HG02642 (cell line): Measurements from ENCODE around the gene VPS13D.

ENCODE experiments used
- ATAC-seq: cut with Tn5 transposase; IDR thresholded peaks from one replicate; pipeline ENCODE4 v1.9.1; 2021; ENCODE audit warnings: mild to moderate bottlenecking; ENCODE audit not compliant: unreplicated experiment, poor library complexity

The VPS13D gene

DNA sequence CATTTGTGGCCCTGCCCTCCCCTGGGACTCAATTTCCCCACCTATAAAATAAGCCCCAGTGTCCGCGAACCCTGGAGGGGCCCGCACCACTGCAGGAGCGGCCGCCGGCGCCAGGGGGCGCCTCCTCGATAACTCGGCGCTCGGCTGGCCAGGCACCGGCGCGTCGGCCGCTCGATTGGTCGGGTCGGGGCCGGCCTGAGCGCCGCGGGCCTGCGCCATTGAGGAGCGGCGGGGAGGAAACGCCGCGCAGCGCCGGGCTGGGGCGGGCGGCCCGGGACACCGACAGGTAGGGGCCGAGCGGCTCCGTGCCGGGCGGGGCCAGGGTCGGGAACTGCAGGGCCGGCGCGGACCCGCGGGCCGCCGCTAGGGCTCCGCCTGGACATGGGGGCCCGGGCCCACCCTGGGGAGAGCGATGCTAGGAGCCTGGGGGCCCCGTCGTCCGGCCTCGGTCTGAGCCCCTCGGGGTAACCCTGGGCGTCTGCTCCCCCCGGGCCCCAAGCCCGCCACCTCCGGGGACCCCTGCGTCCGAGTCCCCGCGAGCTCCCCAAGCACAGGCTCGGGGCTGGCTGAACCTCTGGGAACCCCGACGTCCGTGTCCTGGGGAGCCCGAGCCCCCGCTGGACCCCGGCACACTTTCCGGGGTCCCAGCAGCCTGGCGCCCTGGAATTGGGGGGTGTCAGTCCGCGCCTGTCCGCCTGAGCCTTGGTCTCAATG is at the start of gene VPS13D:
Gene VPS13D (plus strand): TSS at position 196 of the 714 bp plus-strand sequence. CDS start 4,237 bp downstream, outside the sequence.
- ATAC-seq: peak; percentile 81

DNA sequence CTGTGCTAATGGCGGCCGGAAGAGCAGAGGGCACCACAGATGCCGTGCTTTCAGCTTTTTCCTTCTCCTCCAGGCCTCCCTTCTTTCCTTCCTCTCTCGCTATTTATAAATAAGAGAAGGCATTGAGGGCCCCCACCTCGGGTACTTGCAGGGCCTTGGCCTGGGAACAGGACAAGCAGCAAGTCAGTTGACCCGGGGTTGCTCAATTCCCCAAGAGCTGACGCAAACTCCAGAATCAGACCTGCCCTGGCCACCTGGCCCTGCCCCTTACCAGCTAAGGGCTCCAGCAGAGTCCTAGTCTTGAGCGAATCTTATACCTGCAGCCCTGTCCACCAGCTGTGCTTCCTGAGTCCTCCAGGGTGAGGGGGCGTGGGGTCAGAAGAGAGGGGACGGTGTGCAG is 49.5 kb upstream of the VPS13D start:
- ATAC-seq: no peak

DNA sequence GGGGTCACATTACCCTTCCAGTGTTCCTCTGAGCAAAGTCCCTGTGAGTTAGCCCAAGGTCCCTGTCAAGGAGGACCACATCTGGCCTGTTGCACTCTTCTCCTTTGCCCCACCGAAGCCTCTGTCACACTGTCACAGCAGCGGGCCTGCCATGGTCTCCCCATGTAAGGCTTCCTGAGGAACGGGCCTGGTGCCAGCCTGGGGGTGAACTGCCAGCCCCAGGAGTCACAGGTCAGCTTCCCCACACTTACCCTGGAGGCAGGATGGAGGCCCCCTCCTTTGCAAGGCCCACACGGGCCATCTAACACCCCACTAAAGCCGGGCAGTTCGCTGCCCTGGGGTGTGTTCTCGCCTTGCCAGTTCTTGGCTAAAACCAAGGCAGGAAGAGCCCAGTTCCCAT is 48.9 kb upstream of the VPS13D start:
- ATAC-seq: no peak

DNA sequence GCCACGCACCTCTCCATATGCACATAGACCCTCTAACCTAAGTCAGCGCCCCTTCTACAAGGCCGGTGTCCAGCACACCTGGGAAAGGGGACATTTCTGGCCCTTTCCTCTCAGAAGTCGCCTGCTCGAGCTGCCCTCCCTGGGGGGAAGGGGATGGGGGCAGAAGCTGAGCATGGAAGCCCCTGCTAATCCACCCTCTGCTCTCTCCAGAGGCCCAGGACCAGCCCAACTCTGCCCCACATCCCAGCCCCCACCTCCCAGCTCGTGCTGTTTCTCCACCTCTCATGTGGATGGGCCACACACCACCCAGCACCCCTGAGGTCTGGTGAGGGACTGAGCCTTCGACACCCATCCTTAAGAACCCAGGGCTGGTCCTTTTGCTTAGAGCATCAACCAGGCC is 48.3 kb upstream of the VPS13D start:
- no peak for ATAC-seq

DNA sequence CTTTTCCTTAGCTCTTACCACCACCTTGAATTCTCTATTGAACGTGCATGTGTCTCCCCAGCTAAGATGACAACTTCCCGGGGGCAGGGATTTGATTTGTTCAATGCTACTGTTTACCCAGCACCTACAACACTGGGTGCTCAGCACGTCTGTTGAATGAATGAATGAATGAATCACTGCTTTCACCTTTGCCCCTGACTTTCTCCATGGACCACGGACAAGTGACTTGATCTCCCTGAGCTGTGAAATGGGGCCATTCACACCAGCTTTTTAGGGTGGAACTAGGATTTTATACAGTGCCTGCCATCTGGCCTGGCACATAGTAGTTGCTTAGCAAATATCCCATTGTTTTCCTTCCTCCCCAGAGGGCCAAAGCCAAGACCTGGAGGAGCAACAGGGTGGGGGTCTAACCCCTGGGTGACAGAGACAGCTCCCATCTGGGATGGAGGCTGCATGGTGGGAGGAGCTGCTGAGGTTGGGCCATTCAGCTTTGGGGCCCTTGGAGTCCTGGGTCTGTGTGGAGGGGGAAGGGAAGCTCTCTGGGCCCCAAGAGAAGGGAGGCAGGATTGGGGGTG is 47.3 kb upstream of the VPS13D start:
- no peak for ATAC-seq

DNA sequence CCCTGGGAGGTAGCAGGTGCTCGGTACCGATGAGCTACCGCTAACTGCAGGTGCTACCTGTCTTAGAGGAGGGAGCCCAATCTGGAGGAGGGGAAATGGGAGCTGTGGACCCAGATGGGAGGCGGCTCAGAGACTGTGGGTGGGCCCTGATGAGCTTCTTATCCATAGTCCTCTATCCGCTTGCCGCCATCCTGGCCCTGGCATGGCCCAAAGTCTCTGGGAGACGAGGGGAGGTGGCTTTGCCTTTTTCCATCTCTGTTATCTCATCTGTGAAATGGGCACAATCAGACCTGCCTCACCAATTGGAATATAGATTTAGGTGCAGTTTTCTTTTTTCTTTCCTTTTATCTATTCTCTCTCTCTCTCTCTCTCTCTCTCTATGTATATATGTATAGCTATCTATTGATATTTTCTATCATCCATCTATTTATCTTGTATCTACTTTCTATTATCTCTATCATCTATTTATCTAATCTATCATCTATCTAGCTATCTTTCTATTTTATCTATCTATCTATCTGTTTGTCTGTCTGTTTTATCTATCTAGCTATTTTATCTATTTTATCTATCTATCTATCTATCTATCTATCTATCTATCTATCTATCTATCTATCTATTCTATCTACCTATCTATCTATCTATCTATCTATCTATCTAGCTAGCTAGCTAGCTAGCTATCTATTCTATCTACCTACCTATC is 46.6 kb upstream of the VPS13D start:
- ATAC-seq: no peak

- ATAC-seq: no peak
Observed at GRCh38 chr1:12184008-12184681, 45.7 kb upstream of the VPS13D start.

GRCh38 chr1:12185036-12185917 is 44.6 kb upstream of the VPS13D start:
- no peak for ATAC-seq

DNA sequence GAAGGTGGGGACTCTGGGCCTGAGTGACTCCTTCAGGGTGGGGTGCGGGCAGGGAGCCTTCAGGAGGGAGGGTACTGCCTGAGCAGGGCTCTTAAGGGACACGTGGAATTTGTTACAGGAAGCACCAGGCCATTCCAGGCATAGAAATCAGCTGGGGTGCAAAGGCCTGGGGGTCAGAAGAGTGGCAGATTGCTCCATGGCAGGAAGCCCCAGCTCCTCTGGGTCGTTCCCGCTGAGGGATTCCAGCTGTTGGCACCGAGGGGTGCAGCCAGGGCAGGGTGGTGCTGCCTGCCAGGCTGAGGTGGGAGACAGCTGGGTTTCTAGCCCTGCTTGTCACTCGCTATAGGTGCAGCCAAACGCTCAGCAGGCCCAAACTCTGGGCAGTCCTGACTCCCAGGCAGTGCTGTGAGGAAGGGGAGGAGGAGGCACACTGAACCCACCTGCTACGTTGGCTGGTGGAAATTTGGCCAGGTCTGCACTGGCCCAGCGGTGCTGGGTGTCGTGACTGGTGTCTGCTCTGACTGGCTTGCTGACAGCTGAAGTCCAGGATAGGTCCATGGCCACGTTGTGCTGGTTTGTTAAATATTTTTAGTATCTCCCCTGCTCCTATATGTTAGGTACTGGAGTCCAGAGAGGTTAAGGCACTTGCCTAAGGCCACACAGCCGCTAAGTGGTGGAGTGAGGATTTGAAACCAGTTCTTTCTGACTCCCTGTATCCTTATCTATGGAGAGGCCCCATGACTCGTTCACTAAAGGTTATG is 43.7 kb upstream of the VPS13D start:
- no peak for ATAC-seq

DNA sequence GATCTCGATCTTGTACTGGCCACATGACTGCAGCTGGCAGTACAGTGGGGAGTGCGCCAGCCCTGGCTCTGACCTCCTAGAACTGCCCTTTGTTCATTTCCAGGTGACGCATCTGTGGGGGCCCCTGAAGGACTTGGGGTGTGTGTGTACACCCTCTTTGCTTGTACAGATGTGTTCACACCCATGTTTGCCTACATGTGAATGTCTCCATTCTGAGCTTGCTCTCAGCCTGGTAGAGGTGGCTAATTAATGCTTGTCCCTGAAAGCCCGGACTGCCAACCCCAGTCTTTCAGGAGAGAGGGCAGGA is 43.2 kb upstream of the VPS13D start:
- no peak for ATAC-seq

- ATAC-seq: no peak
Observed at GRCh38 chr1:12188115-12188514, 41.7 kb upstream of the VPS13D start.

DNA sequence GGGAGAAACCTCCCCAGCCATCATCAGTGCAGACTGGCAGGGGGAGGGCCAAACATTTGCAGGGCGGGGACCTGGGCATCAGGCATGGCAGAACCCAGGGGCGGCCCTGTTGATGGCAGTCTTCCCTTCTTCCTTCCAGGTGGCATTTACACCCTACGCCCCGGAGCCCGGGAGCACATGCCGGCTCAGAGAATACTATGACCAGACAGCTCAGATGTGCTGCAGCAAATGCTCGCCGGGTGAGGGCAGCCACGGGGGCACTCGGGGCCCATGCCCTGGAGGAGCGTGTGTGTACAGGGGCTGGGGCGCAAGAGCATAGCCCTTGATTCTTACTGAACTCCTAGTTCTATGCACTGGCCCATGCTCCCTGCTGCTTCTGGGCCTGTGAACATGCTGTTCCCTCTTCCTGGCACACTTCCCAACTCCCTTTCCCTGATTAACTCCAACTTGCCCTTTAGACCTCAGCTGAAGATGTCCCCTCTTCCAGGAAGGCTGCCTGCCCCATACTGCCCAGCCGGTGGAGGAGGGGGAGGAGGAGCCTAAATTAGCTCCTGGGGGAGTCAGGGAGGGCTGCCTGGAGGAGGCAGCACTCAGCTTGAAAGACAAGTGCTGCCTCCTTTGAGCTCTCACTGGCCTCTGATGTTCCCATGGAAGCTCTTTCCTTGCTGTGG is 41.0 kb upstream of the VPS13D start:
- no peak for ATAC-seq

- ATAC-seq: no peak
Observed at GRCh38 chr1:12189328-12189682, 40.5 kb upstream of the VPS13D start.

DNA sequence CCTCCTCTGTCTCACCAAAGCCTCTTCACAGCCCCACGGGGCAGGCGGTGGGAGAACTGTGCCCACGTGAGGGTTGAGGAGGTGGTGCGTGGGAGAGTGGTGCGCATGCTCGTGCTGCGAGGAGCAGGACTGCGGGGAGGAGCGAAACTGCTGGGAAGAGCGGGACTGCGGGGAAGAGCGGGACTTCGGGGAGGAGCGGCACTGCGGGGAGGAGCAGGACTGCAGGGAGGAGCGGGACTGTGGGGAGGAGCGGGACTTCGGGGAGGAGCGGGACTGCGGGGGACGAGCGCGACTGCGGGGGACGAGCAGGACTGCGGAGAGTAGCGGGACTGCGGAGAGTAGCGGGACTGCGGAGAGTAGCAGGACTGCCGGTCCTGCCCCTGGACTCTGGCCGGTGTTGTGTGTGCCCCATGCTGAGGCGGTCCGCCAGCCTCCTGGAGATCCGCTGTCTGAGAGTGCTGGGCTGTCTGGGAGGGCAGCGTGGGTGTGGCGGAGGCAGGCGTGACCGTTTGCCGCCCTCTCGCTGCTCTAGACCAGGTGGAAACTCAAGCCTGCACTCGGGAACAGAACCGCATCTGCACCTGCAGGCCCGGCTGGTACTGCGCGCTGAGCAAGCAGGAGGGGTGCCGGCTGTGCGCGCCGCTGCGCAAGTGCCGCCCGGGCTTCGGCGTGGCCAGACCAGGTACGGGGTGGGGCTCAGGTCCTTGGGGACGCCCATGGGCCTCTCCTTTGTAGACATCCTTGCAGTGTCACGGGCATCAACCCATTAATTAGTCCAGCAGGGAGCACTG is 38.4 kb upstream of the VPS13D start:
- no peak for ATAC-seq

DNA sequence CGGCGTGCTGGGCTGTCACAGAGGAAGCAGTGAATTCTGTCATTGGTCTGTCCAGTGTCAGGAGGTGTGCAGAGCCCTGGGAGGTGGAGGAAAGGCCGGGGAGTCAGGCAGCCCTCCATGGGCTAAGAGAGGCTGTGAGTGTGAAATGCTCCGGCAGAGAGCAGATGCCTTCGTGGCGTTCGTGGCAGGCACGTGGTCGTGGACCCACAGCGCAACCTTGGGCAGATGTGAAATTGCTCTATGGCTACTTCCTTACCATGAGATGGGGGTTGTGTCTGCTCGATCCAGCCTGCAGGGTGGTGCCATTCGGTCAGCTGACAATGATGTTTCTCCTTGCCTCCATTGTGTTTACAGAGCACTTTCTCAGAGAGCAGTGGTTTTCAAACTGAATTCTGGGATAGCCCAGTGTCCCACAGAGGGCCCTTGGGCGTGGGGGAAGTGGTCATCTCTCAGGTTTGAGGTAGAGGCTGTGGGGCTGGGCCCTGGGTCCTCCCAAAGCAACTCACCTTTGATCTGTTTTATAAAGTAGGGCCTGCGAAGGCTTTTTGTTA is 35.1 kb upstream of the VPS13D start:
- no peak for ATAC-seq

- ATAC-seq: no peak
Observed at GRCh38 chr1:12195416-12195815, 34.4 kb upstream of the VPS13D start.

DNA sequence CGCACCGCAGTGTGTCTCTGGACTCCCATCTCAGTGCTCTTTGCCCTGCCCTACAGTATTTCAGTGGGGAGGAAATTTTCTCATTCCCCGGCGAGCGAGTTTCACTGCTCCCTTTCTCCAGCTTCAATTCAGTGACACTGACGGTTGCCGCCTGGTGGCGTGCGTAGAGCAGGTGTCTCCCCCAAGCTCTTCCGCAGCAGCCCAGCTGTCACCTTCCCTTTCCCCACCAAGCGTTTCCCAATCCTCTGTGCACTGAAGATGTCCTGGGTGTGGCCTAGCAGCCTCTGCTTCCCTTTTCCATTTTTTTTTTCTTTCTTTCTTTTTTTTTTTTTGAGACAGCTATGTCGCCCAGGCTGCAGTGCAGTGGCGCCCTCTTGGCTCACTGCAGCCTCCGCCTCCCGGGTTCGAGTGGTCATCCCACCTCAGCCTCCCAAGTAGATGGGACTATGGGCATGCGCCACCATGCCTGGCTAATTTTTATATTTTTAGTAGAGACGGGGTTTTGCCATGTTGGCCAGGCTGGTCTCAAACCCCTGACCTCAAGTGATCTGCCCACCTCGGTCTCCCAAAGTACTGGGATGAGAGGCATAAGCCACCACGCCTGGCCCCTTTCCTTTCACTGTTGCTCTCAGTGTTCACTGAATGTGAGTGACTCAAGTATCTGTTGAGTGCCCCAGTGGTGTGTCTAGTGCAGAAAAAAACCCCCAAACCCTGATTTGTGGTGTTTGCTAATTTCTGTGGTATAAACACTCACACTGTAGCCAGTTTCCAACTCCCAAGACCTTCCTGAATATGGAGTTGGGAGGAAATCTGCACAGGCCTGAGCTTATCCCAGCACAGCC is 33.0 kb upstream of the VPS13D start:
- no peak for ATAC-seq
